ENCODE measurements around the gene FAM120A. TPM values are rescaled to one million over a fixed set of nuclear protein-coding genes. Genes with fewer than 3 reads are reported as not detected.

The FAM120A gene
- total and polyA plus RNA-seq, 2 of the 13 experiments (the other 11 are each of a cell fraction or from before 2014, with no cell fraction given): 41.3 to 44.4 TPM

GRCh38 chr9:93456504-93456903, 5.0 kb downstream of the FAM120A start:
- in situ Hi-C loops (cut with HindIII; ENCODE audit: extremely low pct_ligation_motif_present, low pct_unique_long_range_greater_than_20kb) (no loop called here), intact Hi-C loops (cut with micrococcal nuclease; ENCODE audit: unreplicated experiment) (no loop called here)
- peaks cover 94% of the 10 kb centered on the region for H3K79me2 ChIP-seq (ENCODE audit: insufficient read depth, low read length)
- no peak for FAIRE-seq
- no peak overlapping the region for H3K4me3 ChIP-seq (replicated peaks in 1 of 3; ENCODE audit: insufficient read depth in 1 of 3, low read depth in 2 of 3, low read length in 3 of 3)
- TF ChIP-seq SRSF4 (IDR thresholded peaks at IDR 0.05; ENCODE audit: low read depth, low read length, poor library complexity, severe bottlenecking) (no peak), AGO2 (optimal IDR thresholded peaks at IDR 0.05; ENCODE audit: low read depth, low read length) (no peak), ZNF33B (CRISPR knock-in tag; IDR thresholded peaks at IDR 0.05) (no peak), ZNF143 (CRISPR knock-in tag; IDR thresholded peaks at IDR 0.05) (no peak), YY1 (IDR thresholded peaks at IDR 0.05; ENCODE audit: insufficient read depth, insufficient replicate concordance, low read depth, low read length) (no peak), NR3C1 (CRISPR knock-in tag; IDR thresholded peaks at IDR 0.05) (no peak)
- DNase-seq (ENCODE audit: low spot score): no peak
- no peak overlapping the region for H3K27ac ChIP-seq (ENCODE audit: extremely low read length, insufficient read depth, low read length)
- no peak overlapping the region for H2AFZ ChIP-seq (ENCODE audit: low read length)
- H3K4me1 ChIP-seq (ENCODE audit: insufficient read depth, low read length): peaks cover 70% of the 10 kb centered on the region
- H3K27me3 ChIP-seq (ENCODE audit: control insufficient read depth in 1 of 2, insufficient read depth in 2 of 2, low read length in 2 of 2): no peaks in the 10 kb centered on the region; a peak in 1 of 5 replicates
- no peaks in the 10 kb centered on the region for H3K9me3 ChIP-seq (ENCODE audit: low read length)
- no peak overlapping the region for H3K9ac ChIP-seq (ENCODE audit: insufficient read depth, low read depth, low read length)
- CTCF ChIA-PET (ENCODE audit: low intra/inter-chr PET ratio, low total read pairs): no interaction called here
- BruUV-seq (replicated peaks): no TSS peak
- H3K4me2 ChIP-seq (ENCODE audit: low read depth, low read length): no peak overlapping the region
- WGBS (ENCODE audit: low lambda C conversion rate): 70% methylated on average over 2 of the region's 2 CpGs
- no peak for ATAC-seq
- POLR2A ChIA-PET: no interaction called here
- H3K36me3 ChIP-seq (replicated peaks in 1 of 2; ENCODE audit: control insufficient read depth in 1 of 2, insufficient read depth in 2 of 2, low read length in 2 of 2): peaks cover 0 to 4% of the 10 kb centered on the region in 2 experiments; a peak in 3 of 5 replicates
- peaks cover 51% of the 10 kb centered on the region for H4K20me1 ChIP-seq (ENCODE audit: insufficient read depth, low read length)

GRCh38 chr9:93457006-93457405, 5.5 kb downstream of the FAM120A start:
- Histone ChIP-seq H3K4me1 (ENCODE audit: insufficient read depth, low read length) (peaks cover 75% of the 10 kb centered on the region), H3K4me3 (replicated peaks in 1 of 3; ENCODE audit: insufficient read depth in 1 of 3, low read depth in 2 of 3, low read length in 3 of 3) (no peak overlapping the region), H3K9me3 (ENCODE audit: low read length) (no peaks in the 10 kb centered on the region), H4K20me1 (ENCODE audit: insufficient read depth, low read length) (peaks cover 51% of the 10 kb centered on the region), H3K36me3 (replicated peaks in 1 of 2; ENCODE audit: control insufficient read depth in 1 of 2, insufficient read depth in 2 of 2, low read length in 2 of 2) (peaks cover 0 to 4% of the 10 kb centered on the region in 2 experiments; a peak in 3 of 5 replicates), H3K9ac (ENCODE audit: insufficient read depth, low read depth, low read length) (no peak overlapping the region), H3K4me2 (ENCODE audit: low read depth, low read length) (no peak overlapping the region), H3K27me3 (ENCODE audit: control insufficient read depth in 1 of 2, insufficient read depth in 2 of 2, low read length in 2 of 2) (no peaks in the 10 kb centered on the region; a peak in 1 of 5 replicates), H3K79me2 (ENCODE audit: insufficient read depth, low read length) (peaks cover 97% of the 10 kb centered on the region), H3K27ac (ENCODE audit: extremely low read length, insufficient read depth, low read length) (no peak overlapping the region), H2AFZ (ENCODE audit: low read length) (no peak overlapping the region)
- FAIRE-seq: no peak
- intact Hi-C loops (cut with micrococcal nuclease; ENCODE audit: unreplicated experiment): no loop called here
- CTCF ChIA-PET (ENCODE audit: low intra/inter-chr PET ratio, low total read pairs): no interaction called here
- ATAC-seq: no peak
- no TSS peak for BruUV-seq (replicated peaks)
- in situ Hi-C loops (cut with HindIII; ENCODE audit: extremely low pct_ligation_motif_present, low pct_unique_long_range_greater_than_20kb): no loop called here
- DNase-seq (ENCODE audit: low spot score): no peak
- POLR2A ChIA-PET: no interaction called here
- WGBS (ENCODE audit: low lambda C conversion rate): 97% methylated on average over 1 of the region's 1 CpG
- no peak for TF ChIP-seq NFKB2 (CRISPR knock-in tag; IDR thresholded peaks at IDR 0.05; ENCODE audit: borderline replicate concordance)
- no peak for TF ChIP-seq ZBTB34 (CRISPR knock-in tag; IDR thresholded peaks at IDR 0.05)
- no peak for TF ChIP-seq ZBTB39 (CRISPR knock-in tag; IDR thresholded peaks at IDR 0.05)
- no peak for TF ChIP-seq HOXA9 (CRISPR knock-in tag; IDR thresholded peaks at IDR 0.05; ENCODE audit: borderline replicate concordance)
- TF ChIP-seq DRAP1 (CRISPR knock-in tag; IDR thresholded peaks at IDR 0.05): no peak
- TF ChIP-seq ZNF580 (CRISPR knock-in tag; IDR thresholded peaks at IDR 0.05; ENCODE audit: borderline replicate concordance, low read depth): no peak
- TF ChIP-seq SNAPC2 (CRISPR knock-in tag; IDR thresholded peaks at IDR 0.05): no peak
- TF ChIP-seq ZFP62 (CRISPR knock-in tag; IDR thresholded peaks at IDR 0.05): no peak

All from HepG2 (cell line).